ENCODE measurements around the gene PGPEP1.

The PGPEP1 gene, protein sequence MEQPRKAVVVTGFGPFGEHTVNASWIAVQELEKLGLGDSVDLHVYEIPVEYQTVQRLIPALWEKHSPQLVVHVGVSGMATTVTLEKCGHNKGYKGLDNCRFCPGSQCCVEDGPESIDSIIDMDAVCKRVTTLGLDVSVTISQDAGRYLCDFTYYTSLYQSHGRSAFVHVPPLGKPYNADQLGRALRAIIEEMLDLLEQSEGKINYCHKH

DNA sequence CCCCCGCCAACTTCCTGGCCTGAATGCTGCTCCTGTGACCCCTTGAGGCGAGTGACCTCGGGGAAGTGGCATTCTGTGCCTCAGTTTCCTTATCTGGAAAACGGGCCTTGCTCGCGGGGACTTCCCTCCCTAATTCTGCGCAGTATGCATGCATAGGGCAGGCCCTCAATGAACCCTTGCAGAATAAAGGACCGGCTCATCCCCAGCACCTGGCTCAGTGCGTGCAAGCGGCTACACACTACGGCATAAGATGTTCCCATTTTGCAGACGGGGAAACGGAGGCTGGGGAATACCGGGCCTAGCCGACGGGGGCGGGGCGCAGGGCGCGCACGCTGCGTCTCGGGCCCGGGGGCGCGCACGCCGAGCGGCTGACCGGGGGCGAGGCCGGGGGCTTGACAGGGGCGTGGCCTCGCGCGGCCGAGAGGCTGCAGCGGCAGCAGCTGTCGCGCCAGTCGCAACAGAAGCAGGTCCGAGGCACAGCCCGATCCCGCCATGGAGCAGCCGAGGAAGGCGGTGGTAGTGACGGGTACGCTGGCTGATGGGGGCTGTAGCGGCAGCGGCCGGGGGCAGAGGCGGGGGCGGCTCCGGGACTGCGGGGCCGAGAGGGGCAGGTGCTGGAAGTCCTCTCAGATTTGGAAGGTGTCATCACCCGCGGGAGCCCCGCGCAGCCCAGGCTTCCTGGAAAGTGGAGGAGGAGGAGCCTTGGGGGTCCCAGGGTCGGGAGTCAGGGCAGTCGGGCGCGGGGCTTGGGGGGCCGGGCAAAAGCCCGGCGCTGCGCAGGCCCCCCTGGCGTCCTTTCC lies at the start of gene PGPEP1:
TSS of gene PGPEP1 (plus strand) at position 409 of the 800 bp plus-strand sequence. CDS start at position 493, 84 bp downstream.
- peak; percentile 77 for DNase-seq (ENCODE audit: low spot score)

DNA sequence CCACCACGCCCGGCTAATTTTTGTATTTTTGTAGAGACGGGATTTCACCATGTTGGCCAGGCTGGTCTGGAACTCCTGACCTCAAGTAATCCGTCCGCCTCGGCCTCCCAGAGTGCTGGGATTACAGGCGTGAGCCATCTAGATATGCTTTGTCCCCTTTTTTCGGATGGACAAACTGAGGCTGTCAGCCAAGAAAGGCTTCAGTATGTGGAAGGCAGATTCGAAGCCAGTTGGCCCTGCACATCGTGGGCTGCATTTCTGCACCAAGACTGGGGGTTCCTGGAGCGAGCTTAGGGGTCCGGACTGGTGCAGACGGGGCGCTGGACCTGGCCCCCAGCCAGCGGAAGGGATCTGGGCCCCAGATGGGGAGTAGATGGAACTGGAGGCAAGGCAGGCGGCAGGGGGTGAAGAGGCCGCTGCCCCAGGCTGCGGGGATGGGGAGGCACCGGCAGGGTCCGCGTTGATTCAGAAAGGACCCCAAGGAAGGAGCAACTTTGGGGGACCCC lies 49.3 kb upstream of the PGPEP1 start:
- no peak for DNase-seq (ENCODE audit: low spot score)

DNA sequence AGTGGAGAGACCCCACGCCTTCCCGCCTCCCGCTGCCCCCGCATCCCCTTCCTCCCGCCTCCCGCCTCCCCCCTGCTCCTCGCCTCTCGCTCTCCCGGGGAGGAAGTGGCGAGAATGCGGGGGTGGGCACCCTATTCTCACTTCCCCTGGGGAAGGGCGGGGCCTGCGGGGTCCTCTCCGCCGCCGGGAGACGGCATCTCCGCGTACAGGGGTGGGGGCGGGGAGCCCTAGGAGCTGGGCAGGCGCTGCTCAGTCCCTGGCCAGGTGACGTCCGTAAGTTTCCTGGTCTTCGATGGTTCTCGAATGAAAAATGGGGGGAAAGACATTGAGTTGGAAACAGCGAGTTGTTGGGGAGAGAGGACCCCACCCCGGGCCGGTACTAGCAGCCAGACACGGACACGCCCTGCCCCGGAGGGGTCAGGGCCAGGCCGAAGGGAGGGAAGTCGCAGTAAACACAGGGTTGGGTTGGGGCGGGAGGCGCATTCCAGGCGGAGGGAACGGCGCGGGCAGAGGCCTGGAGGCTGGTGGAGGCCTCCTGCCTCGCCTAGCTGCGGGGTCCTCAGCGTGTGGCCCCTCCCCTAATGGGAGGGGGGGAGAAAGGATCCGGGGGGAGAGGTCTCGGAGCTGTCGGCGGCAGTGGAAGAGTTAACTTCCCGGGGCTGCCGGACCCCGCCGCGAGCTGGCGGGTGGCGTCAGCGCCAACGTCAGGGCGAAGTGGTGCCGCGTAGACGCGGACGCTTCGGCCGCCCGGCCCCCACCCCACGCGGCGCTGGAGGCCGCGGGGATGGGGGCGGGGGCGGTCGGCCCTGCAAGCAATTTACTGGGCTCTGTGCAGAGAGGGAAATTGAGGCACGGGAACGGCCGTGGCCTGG lies 48.6 kb upstream of the PGPEP1 start:
- DNase-seq (ENCODE audit: low spot score): peak; percentile 56

DNA sequence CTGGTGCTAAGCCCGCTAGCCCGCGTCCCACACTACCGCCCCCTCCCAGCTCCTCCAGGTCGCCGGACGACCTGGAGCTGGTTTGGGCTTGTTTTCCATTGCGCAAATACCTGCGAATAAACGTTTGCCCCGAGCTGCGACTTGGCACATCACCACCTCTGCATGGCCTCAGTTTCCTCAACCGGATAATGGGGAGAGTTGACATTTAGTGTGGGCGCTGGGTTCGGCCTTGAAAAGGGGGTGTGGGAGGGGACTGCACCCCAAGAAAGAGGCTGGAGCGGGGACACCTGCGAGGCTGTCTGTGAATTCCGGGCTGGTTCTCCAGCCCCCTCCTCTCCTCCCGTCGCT lies 48.0 kb upstream of the PGPEP1 start:
- DNase-seq (ENCODE audit: low spot score): no peak

DNA sequence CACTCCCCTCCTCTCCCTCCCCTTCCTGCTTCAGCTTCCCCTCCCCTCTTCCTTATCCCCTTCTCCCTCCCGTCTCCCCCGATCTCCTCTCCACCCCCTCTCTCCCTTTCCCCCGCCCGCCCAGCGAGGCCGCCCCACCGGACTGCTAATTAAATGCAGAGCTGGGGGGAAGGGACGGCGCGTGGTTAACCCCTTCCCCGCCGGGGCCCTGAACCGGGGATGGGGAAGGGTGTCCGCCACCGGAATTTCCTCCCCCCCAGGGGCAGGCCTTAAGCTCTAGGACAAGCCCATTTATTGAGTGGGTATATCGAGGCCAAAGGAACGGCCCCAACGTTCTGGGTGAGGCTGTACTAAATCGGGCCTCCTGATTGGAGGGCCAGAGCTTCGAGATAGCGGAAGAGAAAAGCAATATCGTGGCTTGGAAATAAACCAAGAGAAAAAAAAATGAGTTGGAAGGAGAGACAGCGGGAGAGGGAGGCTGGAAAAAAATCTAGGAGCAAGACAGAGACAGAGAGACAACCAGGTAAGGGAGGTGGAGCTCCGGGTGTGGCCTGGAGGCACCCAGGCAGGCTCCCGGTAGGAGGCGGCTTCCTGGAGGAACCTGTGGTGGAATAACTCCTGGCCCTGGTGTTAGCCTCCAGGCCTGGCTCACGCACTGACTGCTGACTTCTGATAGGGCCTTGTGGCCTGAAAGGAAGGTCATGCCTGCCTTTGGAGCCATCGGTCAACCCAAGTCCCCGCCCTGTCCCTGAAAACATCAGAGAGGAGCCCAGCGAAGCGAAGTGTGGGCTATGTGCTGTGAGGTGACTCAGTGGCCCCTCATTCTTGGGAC lies 47.4 kb upstream of the PGPEP1 start:
- DNase-seq (ENCODE audit: low spot score): peak; percentile 27

DNA sequence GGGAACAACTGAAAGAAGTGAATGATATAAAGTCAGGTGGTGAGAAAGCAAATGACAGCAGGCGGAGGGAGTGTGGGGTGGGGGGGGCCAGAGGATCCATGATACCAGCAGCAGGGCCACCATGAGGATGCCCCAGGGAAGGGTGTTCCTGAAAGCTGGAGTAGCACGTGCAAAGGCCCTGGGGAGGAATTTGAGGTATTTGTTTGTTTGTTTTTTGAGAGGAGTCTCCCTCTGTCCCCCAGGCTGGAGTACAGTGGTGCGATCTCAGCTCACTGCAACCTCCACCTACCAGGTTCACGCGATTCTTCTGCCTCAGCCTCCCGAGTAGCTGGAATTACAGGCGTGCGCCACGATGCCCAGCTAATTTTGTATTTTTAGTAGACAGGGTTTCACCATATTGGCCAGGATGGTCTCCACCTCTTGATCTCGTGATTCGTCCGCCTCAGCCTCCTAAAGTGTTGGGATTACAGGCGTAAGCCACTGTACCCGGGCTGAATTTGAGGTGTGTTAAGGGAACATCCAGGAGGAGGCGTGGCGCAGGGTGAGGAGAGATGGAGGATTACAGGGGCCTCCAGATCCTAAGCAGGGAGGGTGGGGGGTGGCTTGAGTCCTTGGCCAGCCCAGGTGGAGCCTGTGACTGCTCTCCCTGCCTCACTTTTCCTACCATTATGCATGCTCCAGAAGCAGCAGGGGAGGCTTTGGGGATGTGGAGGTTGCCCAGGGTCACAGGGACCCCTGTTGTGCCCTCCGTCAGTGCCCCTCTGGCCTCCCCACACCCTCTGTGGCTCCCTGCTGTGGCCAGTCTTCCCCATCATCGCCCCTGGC lies 46.5 kb upstream of the PGPEP1 start:
- DNase-seq (ENCODE audit: low spot score): no peak

DNA sequence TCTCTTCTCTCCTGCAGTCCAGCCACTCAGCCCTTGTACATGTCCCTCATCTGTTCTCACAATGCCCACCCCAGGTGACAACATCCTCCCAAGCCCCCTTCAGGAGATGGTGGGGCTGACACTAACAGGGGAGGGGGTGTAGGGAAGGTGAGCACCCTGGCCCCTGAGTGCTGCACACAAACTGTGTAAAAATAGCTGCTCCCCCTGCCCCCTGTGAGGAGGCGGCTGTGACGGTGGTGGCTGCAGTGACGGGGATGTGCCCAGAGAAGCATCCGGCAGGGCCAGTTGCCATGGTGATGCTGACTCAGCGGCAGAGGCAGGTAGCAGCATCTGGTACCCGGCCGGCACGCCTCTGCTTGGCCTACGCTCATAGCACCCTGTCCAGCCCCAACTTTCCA lies 45.9 kb upstream of the PGPEP1 start:
- DNase-seq (ENCODE audit: low spot score): peak; percentile 18

DNA sequence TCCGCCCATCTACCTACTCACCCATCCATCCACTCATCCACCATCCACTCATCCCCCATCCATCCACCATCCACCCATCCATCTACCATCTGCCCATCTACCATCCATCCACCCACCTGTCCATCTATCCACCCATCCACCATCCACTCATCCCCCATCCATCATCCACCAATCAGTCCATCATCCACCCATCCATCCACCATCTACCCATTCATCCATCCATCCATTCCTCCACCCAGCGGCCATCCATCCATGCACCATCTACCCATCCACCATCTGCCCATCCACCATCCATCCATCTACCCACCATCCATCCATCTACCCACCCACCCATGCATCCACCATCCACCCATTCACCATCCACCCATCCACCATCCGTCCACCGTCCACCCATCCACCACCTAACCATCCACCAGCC lies 45.4 kb upstream of the PGPEP1 start:
- no peak for DNase-seq (ENCODE audit: low spot score)

DNA sequence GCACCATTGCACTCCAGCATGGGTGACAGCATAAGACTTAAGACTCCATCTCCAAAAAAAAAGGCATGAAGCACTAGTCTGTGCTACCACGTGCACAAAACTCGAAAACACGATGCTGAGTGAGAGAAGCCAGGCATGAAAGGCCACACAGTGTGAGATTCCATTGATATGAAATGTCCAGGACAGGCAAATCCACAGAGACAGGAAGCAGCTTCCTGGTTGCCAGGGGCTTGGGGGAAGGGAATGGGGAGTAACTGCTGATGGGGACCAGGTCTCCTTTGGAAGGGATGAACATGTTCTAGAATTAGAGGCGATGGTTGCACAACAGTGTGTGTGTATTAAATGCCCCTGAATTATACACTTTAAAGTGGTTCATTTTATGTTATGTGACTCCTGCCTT lies 43.1 kb upstream of the PGPEP1 start:
- no peak for DNase-seq (ENCODE audit: low spot score)

DNA sequence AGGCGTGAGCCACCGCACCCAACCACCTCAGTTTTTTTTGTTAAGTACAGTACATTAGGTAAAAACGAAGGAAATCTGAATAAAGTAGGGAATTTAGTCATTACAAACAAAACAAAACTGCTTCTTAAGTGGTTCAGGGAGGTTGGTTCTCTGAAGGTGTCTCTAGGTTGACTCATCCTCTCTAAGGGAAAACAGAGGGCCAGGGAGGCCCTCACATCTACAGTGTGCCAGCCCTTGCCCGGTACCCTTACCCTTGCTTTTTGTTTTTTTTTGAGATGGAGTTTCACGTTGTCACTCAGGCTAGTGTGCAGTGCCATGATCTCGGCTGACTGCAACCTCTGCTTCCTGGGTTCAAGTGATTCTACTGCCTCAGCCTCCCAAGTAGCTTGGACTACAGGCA lies 41.8 kb upstream of the PGPEP1 start:
- DNase-seq (ENCODE audit: low spot score): no peak

DNA sequence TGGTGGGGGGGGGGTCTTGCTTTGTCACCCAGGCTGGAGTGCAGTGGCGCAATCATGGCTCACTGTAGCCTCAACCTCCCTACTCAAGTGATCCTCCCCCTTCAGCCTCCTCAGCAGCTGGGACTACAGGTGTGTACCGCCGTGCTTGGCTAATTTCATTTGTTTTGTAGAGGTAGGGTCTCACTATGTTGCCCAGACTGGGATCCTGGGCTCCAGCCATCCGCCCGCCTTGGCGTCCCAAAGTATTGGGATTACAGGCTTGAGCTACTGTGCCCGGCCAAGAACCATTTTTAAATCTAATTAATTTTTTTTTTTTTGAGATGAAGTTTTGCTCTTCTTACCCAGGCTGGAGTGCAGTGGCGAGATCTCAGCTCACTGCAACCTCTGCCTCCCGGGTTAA lies 40.7 kb upstream of the PGPEP1 start:
- DNase-seq (ENCODE audit: low spot score): no peak

DNA sequence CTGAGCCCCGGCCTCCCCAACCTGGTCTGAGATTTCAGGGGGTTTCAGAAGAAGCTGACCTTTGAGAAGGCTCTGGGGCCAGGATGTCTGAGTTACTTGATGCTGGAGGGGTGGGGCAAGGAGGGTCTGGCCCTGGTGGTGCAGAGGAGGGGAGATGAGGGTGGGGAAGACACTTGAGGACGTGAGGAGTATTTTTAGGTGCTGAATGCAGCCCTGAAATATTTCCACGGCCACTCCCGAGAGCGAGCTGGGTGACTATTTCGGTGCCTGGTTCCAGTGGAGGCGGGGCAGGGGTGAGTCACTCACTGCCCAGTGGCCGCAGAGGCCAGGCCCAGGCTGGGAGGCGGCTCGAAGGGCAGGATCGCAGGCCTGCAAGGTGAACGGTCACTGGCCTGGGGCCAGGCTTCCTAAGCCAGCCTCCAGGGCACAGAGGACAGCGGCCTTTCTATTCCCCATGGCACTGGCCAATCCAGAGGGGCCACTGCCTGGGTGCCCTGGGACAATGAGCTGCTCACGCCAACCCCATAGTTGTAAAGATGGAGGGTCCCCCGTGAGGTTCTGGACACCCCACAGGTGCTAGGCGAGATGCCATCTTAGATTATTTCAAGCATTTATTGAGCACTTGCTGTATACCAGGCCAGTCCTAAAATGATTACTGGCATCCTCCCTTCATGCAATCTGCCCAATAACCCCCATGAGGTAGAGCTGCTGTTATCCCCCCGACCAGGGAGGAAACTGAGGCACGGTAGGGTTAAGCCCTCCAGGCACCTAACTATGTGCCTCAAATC lies 39.3 kb upstream of the PGPEP1 start:
- peak; percentile 75 for DNase-seq (ENCODE audit: low spot score)

DNA sequence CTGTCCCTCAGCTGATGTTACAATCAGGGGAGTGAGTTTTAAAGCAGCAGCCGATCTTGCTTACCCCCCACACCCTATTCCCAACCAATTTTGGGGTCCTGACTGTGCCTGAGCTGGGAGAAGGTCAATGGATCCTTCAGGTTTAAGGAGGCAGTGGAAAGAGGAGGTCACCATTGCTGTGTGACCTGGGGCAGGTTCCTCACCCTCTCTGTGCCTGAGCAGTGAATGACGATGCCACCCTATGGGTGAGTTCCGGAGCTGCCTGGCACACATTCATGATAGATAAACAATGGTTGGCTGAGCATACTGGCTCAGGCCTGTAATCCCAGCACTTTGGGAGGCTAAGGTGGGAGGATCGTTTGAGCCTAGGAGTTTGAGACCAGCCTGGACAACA lies 38.7 kb upstream of the PGPEP1 start:
- DNase-seq (ENCODE audit: low spot score): no peak

DNA sequence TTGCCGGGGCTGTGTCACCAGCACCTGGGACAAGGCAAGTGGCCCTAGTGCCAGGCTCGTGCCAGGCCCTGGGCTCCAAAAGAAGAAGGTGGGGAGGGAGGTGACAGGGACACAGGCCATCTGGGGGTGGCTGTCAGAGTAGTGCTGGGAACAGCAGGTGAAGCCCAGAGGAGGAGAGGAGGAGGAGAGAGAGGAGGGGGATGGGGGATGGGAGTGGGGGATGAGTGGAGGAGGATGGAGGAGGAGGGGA lies 36.3 kb upstream of the PGPEP1 start:
- no peak for DNase-seq (ENCODE audit: low spot score)

DNA sequence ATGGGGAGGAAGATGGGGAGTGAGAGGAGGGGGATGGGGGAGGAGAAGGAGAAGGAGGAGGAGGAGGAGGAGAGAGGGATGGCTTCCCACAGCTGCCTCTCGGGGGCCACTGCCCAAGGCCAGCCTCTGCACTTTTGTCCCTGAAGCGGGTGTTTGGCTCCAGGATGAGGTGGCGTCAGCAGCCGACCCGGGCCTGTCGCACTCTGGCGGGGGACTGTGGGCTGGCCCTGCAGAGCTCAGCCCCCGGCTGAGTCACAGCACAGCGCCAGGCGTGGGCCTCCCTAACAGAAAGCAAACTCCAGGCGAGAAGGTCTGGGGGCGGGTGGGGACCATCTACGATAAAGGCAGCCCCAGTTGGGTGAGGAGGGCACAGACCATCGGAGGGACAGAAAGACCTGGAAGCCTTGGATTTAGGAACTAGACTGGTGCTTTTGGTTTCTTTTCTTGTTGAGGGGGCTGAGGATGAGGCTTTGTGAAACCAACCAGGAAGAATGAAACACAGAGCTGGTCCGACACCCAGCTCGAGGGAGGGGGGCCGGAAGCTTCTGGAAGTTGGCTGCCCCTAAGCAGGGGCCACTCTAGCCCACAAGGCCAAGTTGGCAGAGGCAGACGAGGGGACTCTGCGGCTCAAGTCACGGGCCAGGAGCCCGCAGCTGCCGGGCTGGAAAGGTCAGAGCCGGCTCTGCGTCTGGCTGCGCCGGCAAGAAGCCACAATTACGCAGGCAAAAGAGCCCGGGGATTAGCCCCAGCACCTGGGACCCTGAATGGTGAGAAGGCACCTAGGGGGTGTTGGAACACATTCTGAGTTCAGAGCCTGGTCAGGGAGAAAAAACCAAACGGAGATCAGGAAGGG lies 35.7 kb upstream of the PGPEP1 start:
- DNase-seq (ENCODE audit: low spot score): no peak

DNA sequence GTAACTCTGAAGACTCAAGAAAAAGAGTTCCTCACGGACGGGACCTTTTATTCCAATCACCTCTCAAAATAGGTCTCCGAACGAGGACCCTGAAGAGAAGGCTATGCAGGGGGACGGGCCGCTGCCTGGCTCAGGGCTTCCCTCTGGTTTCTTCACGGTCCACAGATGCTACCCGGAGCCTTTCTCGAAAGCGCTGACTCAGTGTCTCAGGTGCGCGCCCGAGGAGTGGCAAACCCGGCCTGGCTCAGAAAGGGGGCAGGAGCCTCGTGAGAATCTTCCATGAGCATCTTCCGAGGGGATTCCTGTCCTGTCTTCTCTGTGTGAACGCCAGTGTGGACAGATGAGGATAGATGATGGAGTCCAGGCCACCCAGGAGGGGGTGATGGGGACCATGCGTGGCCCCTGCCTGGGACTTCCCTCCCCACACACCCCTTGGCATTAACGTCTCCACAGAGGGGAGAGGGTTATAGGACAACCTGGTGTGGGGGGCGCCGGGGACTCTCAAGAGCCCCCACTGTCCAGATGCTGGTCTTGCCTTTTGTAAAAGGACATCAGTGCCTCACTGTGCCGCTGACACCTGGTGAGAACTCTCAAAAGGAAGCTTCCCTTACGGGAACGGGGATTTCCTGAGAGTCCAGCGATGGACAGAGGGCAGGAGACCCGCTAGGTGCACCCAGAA lies 34.0 kb upstream of the PGPEP1 start:
- no peak for DNase-seq (ENCODE audit: low spot score)

DNA sequence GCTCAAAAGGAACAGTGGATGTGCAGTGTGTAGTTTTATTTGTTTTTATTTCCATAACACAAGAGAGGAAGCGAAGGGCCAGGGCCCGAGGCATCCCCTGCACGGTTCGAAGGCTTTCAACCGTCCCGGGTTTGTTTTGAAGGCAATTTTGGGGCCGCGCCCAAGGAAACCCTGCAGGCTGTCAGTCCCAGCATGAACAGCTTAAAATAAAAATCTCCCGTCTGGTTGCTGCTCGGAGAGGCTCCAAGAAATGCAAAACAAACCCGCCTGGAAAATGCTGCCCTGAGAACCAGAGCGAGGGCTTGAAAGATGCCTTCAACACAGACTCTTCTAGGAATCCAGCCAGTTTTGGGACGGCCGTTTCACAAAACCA lies 33.5 kb upstream of the PGPEP1 start:
- no peak for DNase-seq (ENCODE audit: low spot score)

DNA sequence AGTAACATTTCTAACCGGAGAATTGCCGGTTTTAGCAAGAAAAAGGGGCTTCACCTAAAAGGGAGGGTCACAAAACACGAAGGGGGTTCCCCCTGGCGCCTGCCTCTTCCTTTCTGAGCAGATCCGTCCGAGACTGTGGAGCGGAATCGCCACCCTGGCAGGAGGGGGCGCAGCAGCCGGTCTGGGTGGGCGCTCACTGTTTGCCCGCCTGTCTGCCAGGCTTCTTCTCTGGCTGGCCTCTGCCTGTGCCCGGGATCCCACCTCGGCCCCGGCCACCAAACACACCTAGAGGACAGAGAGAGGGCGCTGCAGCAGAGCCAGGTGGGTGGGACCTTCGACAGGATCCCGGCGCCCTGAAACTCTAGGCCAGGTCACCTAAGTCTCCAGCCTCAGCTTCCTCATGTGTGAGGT lies 33.1 kb upstream of the PGPEP1 start:
- DNase-seq (ENCODE audit: low spot score): no peak

Data from LoVo (cell line).